Stimulated activated naive B cell treated with anti-CD40 and anti-IgM and Interleukin-4, amounts not matched to agents 10 μg/mL and 1 μg/mL and 100 μg/mL, for 72 hours (primary cell): ENCODE results near the gene CCNK.
A peak's percentile ranks its signal among the peaks of the same experiment; 100 is the strongest.

Source experiments
- ATAC-seq, 2 donors: fragments of 150-1000 bp; cut with Tn5 transposase; replicated peaks; 2 replicates each; pipeline ENCODE4 v1.10.0; 2021; ENCODE audit warnings: moderate library complexity in 1 of 2
- DNase-seq: peaks from one replicate; pipeline ENCODE4 v3.0.0; 2021
- H3K27ac Mint-ChIP-seq: one replicate; pipeline ENCODE4 v1.8.0; 2022; ENCODE audit warnings: mild to moderate bottlenecking, mixed read lengths
- H3K27me3 Mint-ChIP-seq, 2 donors: one replicate each; pipeline ENCODE4 v1.8.0; 2022; ENCODE audit warnings: mixed read lengths in 2 of 2
- H3K36me3 Mint-ChIP-seq, 2 donors: one replicate each; pipeline ENCODE4 v1.8.0; 2022; ENCODE audit warnings: mixed read lengths in 2 of 2, mild to moderate bottlenecking in 1 of 2
- H3K4me1 Mint-ChIP-seq, 2 donors: one replicate each; pipeline ENCODE4 v1.8.0; 2022; ENCODE audit warnings: mixed read lengths in 2 of 2, mild to moderate bottlenecking in 1 of 2
- H3K4me3 Mint-ChIP-seq, 2 donors: one replicate each; pipeline ENCODE4 v1.8.0; 2022; ENCODE audit warnings: mild to moderate bottlenecking in 2 of 2, mixed read lengths in 2 of 2, moderate library complexity in 1 of 2
- H3K9me3 Mint-ChIP-seq, 2 donors: one replicate each; pipeline ENCODE4 v1.8.0; 2022; ENCODE audit warnings: mixed read lengths in 2 of 2, mild to moderate bottlenecking in 1 of 2

CCNK gene

DNA sequence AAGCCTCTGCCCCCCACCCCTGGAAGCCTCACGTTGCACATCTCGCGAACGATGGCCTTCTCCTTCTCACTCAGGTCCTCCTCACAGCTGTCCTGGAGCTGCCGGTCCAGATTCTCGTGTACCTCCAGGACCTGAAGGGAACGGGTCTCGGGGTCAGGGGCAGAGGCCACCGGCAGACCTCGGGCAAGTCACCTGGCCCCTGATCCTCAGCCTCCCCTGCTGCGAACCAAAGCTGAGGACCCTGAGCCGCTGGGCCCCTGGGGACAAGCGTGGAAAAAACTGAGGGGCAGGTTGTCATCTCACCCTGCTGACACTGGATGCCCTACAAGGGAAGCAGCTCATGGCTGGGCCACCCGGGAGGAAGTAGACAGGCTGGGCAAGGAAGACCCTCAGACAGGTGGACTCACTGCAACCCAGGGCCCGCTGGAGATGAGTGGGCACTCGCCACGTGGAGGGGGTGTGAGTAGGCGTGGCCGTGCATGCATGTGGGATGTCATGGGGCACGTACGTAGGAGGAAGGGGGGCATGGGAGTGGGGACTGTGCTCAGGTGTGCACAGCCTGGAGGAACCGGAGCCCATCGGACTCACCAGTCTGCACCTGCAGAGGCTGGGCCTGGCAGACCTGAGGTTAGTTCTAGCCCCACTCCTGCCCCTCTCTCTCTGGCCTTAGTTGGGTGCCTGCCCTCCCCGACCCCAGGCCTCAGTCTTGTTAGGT is 35.1 kb downstream of the CCNK start:
- no peaks in the 10 kb centered on the region for H3K27me3 Mint-ChIP-seq
- peaks cover 2 to 6% of the 10 kb centered on the region in 2 donors for H3K4me1 Mint-ChIP-seq
- no peak overlapping the region for H3K4me3 Mint-ChIP-seq
- ATAC-seq (no peak), DNase-seq (no peak)
- H3K36me3 Mint-ChIP-seq, result peaks cover 0 to 8% of the 10 kb centered on the region in 2 donors
- H3K27ac Mint-ChIP-seq, result peak overlapping the region; percentile 49
- no peaks in the 10 kb centered on the region for H3K9me3 Mint-ChIP-seq

DNA sequence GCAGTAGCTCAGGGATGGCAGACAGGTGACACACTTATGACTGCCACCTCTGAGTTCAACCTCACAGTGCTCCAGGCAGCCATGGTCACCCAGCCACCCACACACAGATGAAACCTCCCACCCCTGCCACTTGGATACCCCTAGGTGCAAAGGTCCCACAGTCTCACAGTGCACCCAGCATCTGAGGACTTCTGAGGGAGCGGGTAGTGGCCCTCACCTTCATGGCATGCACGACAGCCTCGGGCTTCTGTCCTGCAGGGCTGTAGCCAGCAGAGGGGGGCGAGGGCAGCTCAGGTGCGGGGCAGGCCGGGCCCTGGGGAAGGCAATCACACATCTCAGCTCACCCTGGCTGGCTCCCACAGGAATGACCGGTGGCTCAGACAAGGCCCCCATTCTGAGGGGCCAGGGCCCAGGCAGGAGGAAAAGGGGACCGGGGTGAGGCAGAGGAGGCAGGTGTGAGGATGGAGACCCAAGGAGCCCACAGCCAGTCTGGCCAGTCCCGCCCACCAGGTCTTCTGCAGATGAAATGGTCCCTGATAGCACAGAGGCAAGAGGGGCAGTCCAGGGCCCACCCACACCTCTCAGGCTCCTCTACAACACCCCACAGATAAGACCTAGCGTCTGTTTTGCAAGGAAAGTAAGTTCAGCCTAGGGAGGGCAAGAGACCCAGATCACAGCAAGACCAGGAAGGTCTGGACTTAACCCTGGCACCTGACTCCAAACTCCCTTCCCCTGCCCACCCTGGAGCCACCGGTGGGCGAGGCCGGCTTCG is 35.8 kb downstream of the CCNK start:
- H3K4me3 Mint-ChIP-seq, result no peak overlapping the region
- no peaks in the 10 kb centered on the region for H3K9me3 Mint-ChIP-seq
- H3K27ac Mint-ChIP-seq, result peak overlapping the region; percentile 22
- H3K27me3 Mint-ChIP-seq, result no peaks in the 10 kb centered on the region
- H3K36me3 Mint-ChIP-seq, result peaks cover 0 to 6% of the 10 kb centered on the region in 2 donors
- H3K4me1 Mint-ChIP-seq, result peaks cover 2 to 6% of the 10 kb centered on the region in 2 donors
- DNase-seq, result no peak
- no peak for ATAC-seq

DNA sequence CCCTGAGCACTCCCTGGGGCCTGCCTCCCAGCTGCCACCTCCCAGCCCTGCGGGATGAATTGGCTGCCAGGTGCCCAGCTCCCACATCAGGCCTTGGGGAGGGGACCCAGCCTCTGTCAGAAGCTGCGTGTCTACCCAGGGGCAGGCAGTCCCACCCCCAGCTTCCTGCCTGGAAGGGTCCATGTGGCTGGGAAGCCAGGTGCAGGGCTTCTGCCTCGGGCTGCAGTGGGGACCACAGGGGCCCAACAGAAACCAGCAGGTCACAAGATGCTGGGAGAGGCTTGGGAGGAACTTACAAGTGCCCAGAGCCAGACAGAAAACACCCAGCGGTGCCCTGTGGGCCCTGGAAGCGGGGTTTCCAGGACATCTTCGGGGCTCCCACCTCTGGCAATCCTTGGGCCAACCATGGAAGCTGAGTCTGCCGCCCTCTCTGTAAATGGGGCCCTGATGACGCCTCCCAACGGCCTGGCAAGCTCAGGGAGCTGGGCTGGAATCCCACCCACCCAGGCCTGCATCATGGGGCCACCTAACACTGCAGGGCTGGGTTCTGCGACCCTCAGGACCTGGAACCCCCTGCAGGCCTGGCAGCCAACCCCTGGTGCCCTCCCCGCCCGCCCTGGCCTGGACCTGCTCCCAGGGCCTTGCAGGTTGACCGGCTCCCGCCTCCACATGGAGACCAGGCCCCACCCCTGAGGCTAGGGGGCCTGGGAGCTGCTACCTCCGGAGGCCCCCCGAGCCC is 36.6 kb downstream of the CCNK start:
- Mint-ChIP-seq H3K9me3 (no peaks in the 10 kb centered on the region), H3K27me3 (no peaks in the 10 kb centered on the region), H3K4me1 (peaks cover 2 to 6% of the 10 kb centered on the region in 2 donors), H3K4me3 (no peak overlapping the region), H3K36me3 (peaks cover 0 to 5% of the 10 kb centered on the region in 2 donors), H3K27ac (no peak overlapping the region)
- no peak for DNase-seq
- ATAC-seq, result peak in 1 of 2 donors; percentile 2

DNA sequence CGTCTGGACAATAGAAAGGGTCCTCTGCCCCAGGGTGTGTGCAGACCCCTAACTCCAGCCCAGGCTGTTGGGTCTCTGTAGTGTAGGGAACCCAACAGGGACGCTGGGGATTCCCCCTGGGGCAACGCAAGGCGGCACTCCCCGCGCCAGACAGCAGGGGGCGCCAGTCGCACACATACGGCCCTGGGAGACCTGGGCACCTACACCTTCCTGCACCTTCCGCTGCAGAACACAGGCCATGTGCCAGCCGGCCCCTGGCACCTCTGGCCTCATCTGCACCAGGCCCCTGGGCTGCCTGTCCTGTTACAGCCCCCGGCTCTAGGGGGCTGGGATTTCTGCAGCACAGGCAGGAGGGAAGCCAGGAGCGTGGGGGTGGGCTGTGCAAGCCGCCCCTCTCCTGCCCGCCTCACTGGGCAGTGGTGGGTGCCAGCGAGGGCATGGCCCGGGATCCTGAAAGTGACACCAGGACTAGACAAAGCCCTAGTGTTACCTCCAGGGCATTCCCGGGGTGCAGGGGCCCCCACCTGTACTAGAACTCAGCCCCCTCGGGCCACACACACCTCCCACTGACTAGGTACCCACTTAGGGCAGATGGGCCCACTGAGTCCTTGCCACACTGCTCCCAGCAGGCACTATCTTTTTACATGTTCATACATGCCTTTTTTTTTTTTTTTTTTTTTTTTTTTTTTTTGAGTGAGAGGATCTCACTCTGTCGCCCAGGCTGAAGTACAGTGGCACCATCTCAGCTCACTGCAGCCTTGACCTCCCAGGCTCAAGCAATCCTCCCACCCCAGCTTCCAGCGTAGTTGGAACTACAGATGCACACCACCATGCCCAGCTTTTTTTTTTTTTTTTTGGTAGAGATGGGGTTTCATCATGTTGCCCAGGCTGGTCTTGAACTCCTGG is 37.5 kb downstream of the CCNK start:
- H3K9me3 Mint-ChIP-seq, result no peaks in the 10 kb centered on the region
- H3K36me3 Mint-ChIP-seq, result peaks cover 0 to 5% of the 10 kb centered on the region in 2 donors
- peaks cover 2 to 6% of the 10 kb centered on the region in 2 donors for H3K4me1 Mint-ChIP-seq
- H3K27me3 Mint-ChIP-seq, result no peaks in the 10 kb centered on the region
- H3K27ac Mint-ChIP-seq, result no peak overlapping the region
- peak; percentile 74 for DNase-seq
- ATAC-seq, result peak; percentile 82 to 87
- no peak overlapping the region for H3K4me3 Mint-ChIP-seq

DNA sequence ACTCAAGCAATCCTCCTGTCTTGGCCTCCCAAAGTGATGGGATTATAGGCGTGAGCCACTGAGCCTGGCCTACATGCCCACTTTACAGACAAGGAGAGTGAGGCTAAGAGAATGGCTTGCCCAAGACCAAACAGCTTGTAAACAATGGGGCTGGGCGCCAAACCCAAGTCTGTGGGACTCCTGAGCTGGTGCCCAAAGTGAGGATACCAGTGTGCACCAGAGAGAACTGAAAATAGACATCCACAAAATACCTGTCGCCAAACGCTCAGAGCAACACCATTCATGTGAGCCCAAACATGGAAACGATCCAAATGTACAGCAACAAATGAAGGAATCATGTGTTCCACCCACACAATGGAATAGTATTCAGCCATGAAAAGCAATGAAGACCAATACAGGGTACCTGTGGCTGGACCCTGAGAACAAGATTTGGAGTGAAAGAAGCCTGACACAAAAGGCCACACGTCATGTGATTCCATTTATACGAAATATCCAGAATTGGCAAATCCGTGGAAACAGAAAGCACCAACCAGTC is 38.2 kb downstream of the CCNK start:
- H3K27ac Mint-ChIP-seq, result no peak overlapping the region
- H3K4me1 Mint-ChIP-seq, result peaks cover 1 to 2% of the 10 kb centered on the region in 2 donors
- no peak overlapping the region for H3K4me3 Mint-ChIP-seq
- ATAC-seq, result no peak
- peaks cover 0 to 2% of the 10 kb centered on the region in 2 donors for H3K36me3 Mint-ChIP-seq
- DNase-seq, result no peak
- no peaks in the 10 kb centered on the region for H3K27me3 Mint-ChIP-seq
- H3K9me3 Mint-ChIP-seq, result no peaks in the 10 kb centered on the region

DNA sequence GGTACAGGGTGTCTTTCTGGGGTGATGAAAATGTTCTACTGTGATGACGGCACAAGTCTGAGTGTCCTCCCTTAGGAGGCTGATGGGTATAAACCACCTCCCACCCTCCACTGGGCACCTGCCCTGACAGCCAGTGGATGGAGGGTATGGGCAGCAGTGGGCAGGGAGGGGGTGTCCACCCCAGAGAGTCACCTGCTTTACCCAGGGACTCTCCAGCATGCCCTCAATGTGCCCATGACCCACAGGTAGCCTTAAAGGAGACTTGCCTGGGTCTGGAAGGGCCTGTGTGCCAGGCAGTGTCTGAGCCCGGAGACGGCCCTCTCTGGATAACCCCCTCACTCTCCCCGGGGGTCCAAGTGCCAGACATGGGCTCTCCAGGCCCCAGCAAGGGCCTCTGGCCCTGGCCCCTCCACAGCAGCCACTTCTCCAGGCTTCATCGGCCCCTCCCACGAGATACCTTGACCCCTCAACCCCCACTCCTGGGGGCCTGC is 38.8 kb downstream of the CCNK start:
- no peak for DNase-seq

DNA sequence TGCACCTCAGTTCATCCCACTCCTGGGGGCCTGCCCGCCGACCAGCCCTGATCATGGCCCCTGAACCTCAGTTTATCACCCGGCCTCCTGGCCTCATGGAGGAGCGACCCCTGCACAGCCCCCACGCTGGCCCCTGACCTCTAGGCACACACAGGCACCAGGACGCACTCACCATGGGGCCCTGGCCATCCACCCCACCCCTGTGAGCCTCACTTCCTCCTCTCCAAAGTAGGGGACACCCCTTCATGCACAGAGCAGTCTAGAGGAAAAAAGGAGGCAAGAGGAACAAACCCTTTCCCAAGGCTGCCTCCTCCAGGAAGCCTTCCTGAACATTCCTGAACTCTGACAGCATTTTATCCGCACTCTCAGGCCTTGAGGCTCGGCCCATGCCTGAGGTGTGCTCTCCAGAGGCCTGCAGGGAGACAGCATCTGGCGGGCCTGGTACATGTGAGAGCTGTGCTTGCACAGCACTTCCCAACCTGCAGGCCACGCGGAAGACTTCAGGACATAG is 39.4 kb downstream of the CCNK start:
- H3K4me1 Mint-ChIP-seq, result peaks cover 6 to 8% of the 10 kb centered on the region in 2 donors
- no peaks in the 10 kb centered on the region for H3K9me3 Mint-ChIP-seq
- H3K4me3 Mint-ChIP-seq, result no peak overlapping the region
- no peaks in the 10 kb centered on the region for H3K27me3 Mint-ChIP-seq
- ATAC-seq (no peak), DNase-seq (no peak)
- H3K36me3 Mint-ChIP-seq, result no peaks in the 10 kb centered on the region
- H3K27ac Mint-ChIP-seq, result no peak overlapping the region

More for the DNA sequence above, 38.8 kb downstream of the CCNK start:
- peaks cover 1 to 4% of the 10 kb centered on the region in 2 donors for H3K4me1 Mint-ChIP-seq
- H3K27me3 Mint-ChIP-seq, result no peaks in the 10 kb centered on the region
- H3K4me3 Mint-ChIP-seq, result no peak overlapping the region
- no peak for ATAC-seq
- H3K36me3 Mint-ChIP-seq, result no peaks in the 10 kb centered on the region
- H3K27ac Mint-ChIP-seq, result no peak overlapping the region
- H3K9me3 Mint-ChIP-seq, result no peaks in the 10 kb centered on the region

DNA sequence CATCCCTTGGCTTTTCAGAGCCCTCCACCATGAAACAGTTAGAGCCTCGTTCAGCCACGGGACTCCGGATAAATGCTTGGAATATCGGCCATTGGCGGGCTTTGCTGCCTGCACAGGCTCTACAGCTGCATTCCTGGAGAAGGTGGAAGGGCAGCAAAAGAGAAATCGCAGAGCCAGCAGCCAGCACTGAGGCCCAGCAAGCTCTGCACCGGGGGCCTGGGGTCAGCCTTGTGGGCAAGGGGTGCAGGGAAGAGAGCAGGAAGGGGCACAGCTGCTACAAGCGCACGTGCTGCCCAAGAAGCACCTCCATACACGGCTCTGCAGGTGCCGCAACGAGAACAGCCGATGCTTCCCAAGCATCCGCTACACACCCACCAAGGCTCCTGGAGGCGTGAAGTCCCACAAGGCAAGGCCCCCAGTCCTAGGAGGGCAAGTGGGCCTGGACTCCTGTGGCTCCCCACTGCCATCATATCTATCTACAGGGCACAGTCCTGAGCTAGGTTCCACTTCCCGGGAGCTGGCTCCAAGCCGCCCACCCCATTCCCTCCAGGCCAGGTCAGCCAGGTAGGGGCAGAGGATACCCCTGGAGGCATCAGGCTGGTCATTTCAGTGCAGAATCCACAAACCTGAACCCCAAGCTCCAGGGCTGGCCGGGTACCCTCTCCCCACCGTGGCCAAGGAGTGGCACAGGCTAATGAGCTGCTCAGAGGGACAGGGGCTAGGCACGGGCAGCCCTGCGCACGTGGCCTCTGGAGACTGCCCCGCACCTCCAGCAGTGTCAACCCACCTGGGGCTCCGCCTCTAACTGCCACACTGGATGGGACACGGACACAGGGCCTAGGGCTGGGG is 40.2 kb downstream of the CCNK start:
- Mint-ChIP-seq H3K4me3 (no peak overlapping the region), H3K4me1 (peaks cover 6 to 7% of the 10 kb centered on the region in 2 donors), H3K27ac (no peak overlapping the region), H3K9me3 (no peaks in the 10 kb centered on the region), H3K27me3 (no peaks in the 10 kb centered on the region), H3K36me3 (no peaks in the 10 kb centered on the region)
- ATAC-seq (no peak), DNase-seq (no peak)

DNA sequence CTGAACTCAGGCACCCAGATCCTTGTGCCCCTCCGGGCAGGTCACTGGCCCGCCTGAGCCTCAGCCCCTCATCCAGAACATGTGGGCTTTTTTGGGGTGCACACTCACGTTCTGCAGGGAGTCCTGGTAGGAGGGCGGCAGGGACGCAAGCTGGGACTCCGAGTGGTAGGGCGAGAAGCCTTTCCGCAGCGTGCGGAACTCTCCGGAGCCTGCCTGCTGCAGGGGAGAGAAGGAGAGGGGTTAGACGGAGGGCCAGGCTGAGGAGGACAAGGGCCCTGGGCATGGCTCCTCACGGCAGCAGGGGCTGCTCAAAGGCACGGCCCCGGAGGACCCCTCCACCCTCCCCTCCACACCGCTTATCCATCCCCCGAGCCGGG is 40.8 kb downstream of the CCNK start:
- no peaks in the 10 kb centered on the region for H3K9me3 Mint-ChIP-seq
- H3K27me3 Mint-ChIP-seq, result no peaks in the 10 kb centered on the region
- no peak overlapping the region for H3K27ac Mint-ChIP-seq
- ATAC-seq, result no peak
- H3K4me3 Mint-ChIP-seq, result no peak overlapping the region
- H3K36me3 Mint-ChIP-seq, result no peaks in the 10 kb centered on the region
- DNase-seq, result no peak
- H3K4me1 Mint-ChIP-seq, result peaks cover 6% of the 10 kb centered on the region in 2 donors

DNA sequence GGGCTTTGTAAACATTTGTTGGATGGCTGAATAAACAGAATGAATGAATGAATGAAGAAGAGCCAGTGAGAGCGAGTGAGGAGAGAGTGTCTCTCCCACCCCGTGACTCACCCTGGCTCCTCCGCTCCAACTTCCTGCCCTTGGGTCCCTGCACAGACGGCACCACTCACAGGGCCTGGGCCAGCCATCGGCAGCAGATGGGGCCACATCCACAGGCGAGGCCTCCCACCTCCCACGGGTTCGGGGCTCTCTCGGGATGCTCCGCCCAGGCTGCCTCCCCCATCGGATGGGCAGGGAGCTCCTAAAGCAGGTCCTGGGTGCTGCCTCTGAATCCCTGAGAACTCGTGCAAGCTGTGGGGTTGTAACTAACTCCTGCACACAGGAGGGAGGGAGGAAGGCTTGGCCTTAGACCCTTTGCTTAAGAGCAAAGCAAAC is 41.3 kb downstream of the CCNK start:
- DNase-seq (no peak), ATAC-seq (no peak)
- H3K9me3 Mint-ChIP-seq, result no peaks in the 10 kb centered on the region
- no peaks in the 10 kb centered on the region for H3K27me3 Mint-ChIP-seq
- H3K36me3 Mint-ChIP-seq, result no peaks in the 10 kb centered on the region
- H3K27ac Mint-ChIP-seq, result no peak overlapping the region
- H3K4me1 Mint-ChIP-seq, result peaks cover 6% of the 10 kb centered on the region in 2 donors
- no peak overlapping the region for H3K4me3 Mint-ChIP-seq

DNA sequence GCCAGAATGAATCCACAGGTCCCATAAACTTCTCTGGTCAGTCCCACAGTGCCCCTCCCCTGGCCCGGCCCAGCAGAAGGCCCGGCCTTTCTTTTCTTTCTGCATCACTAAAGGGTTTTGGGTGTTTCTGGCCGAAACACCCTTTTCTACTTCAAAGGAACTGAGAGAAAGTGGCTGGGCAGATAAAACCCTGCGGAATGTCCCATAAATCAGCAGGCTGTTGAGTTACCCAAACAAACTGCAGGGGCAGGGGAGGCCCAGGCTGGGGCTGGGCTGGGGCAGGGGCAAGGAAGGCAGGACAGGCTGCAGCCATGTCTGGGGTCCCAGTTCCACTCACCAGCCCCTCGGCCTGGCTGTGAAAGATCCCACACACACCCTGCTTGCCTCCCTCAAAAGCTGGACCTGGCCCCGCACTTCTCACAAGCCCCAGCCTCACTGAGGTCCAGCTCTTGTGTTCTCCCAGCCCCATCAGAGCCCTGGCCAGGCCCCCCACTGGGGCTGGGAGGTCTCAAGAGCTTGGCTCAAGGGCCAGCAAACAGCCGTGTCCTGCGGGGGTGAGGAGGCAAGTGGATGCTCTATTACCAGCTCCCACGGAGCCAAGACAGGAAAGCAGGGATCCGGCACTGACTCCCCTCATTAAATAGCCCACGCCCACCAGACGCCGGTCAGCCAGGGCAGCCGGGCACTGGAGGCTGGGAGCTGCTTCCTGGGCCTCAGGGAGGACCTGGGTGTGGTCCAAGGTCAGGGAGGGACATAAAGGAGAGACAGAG is 41.9 kb downstream of the CCNK start:
- H3K27ac Mint-ChIP-seq, result no peak overlapping the region
- no peaks in the 10 kb centered on the region for H3K27me3 Mint-ChIP-seq
- H3K36me3 Mint-ChIP-seq, result no peaks in the 10 kb centered on the region
- peaks cover 6% of the 10 kb centered on the region in 2 donors for H3K4me1 Mint-ChIP-seq
- no peak for ATAC-seq
- no peaks in the 10 kb centered on the region for H3K9me3 Mint-ChIP-seq
- DNase-seq, result no peak
- H3K4me3 Mint-ChIP-seq, result no peak overlapping the region

DNA sequence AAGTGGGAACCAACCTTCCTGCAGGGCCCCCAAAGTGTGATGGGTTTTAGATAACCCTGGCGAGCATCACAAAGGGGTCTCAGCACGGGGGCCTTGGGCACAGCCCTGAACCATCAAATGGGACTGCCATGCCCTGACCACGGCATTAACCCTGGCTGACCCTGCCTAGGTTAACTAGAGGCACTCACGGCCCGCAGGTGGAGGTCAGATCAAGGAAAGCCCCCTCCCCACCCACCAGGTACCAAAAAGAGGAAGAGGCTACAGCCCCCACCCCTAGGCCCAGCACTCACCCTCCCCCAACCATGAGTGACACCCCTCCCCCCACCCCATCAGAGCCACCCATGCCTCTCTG is 42.5 kb downstream of the CCNK start:
- Mint-ChIP-seq H3K9me3 (no peaks in the 10 kb centered on the region), H3K27ac (no peak overlapping the region), H3K27me3 (no peaks in the 10 kb centered on the region), H3K36me3 (no peaks in the 10 kb centered on the region), H3K4me1 (peaks cover 6% of the 10 kb centered on the region in 2 donors), H3K4me3 (no peak overlapping the region)
- DNase-seq (no peak), ATAC-seq (no peak)
